GM21528 (cell line): ENCODE results near the gene PTPRN2.
"Not testable (repeated sequence)": the region's sequence is repeated elsewhere in the genome, so short reads cannot be mapped to it uniquely, and the experiment has no call there.

Experiments used
- ATAC-seq: cut with Tn5 transposase; IDR thresholded peaks from one replicate; pipeline ENCODE4 v1.9.1; 2021; ENCODE audit warnings: mild to moderate bottlenecking, moderate library complexity; ENCODE audit not compliant: unreplicated experiment, low FRiP score

The PTPRN2 gene

DNA sequence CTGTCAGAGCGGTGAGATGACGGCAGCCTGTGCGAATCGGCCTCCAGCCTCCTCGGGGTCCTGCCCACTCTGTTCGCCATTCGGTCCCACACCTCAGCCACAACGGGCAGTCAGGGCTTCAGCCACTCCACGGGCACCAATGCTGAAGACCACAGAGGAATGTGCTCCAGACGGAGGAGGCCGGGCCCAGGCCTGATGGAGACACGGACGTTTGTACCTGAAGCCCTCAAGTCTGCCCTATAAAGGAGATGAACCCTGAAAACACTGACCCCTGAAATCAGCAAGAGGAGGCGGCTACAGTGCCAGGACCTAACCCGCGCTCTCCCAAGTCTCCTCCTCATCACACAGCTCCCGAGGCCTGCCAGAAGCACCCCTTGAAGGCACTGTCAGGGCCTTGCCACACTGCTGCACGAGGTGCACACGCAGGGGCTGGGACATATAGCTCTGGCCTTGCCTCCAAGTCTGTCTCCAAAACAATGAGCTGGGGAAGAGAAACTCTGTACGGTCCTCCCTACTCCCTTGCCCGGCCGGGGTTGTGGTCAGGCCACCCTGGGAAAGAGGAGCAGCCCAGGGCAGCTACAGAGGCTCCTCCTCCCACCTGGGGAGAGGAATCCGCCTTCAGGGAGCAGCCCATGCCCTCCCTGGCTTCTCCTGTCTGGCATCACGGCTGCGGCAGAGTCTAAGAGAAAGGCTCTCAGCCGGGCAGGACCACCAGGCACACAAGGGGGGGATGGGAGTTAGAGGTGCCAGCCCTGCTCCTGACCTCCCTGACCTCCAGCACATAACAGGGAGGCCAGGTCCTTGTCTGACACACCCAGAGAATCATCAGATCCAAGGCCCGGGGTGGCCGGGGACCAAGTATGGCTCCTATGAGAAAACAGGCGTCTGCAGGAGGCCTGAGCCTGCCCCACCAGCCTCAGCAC lies 310.1 kb downstream of the PTPRN2 start:
- no peak for ATAC-seq

DNA sequence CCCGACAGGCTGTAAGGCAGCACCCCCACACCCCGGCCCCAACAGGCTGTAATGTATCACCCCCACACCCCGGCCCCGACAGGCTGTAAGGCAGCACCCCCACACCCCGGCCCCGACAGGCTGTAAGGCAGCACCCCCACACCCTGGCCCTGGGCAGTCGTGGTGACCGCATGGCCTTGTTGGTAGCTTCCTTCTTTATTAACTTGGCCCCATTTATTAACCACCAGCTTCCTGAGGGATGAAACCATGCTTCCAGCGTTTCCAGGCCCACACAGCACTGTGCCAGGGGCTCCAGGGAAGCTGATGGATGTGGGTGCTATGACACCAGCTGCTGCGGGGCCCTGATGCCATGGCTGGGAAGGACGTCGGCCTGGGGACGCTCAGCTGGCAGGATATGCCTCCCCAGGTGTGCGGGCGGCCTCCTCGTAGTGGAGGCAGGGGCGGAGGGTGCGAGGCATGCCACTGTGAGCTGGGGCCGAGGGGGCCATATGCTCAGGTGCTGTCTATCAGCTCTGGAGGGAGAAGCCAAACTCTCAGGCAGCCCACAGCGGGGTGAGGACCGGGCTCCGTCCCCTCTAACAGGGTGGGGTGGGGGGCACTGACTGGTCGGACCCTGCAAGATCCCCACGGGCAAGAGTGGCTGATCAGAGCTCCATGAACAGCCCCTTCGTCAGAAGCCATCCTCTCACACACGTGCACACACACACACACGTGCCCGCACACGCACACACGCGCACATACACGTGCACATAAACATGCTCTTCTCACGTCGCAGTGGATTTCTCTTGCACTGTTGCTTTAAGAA lies 311.0 kb downstream of the PTPRN2 start:
- no peak for ATAC-seq

DNA sequence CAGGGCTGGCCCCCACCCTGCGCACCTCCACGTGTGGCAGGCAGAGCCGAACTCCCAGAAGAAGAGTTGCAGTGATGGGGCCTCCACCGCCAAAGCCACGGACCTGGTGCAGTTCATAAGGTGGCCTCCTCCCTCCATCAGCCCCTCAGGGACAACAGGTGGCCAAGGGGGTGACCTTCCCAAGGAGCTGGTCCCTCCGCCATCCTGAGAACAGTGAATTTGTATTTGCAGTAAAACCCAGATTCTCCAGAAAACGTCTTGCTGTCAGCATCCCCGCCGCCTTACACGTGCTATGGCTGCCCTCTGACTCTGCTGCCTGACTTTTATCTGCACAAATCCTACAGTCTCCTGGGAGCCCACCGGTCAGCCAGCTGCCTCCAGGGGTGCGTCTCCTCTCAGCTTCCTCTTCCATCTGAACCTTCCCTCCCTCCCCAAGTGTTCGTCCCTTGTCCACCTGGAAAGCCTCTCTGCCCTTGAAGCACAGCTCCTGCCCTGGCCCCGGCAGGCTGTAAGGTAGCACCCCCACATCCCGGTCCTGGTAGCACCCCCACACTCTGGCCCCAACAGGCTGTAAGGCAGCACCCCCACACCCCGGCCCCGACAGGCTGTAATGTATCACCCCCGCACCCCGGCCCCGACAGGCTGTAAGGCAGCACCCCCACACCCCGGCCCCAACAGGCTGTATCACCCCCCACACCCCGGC lies 311.8 kb downstream of the PTPRN2 start:
- no peak for ATAC-seq

DNA sequence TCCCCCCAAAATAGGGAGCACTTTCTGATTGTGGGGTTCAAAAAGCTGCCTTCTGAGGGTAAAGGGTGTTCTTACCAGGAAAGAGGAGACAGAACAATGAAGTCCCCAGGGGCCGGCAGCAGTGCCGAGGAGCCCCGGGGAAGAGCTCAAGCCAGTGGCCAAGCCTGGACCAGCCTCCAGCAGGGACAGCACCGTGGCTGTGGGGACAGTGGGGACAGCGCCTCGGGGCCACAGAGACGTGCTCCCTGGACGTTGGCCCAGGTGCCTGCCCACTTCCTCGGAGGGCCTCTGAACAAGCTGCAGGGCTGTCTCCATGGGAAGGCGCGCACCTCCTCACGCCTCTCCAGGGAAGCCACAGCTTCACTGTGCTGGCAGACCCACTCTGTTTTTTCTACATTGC lies 312.6 kb downstream of the PTPRN2 start:
- no peak for ATAC-seq

DNA sequence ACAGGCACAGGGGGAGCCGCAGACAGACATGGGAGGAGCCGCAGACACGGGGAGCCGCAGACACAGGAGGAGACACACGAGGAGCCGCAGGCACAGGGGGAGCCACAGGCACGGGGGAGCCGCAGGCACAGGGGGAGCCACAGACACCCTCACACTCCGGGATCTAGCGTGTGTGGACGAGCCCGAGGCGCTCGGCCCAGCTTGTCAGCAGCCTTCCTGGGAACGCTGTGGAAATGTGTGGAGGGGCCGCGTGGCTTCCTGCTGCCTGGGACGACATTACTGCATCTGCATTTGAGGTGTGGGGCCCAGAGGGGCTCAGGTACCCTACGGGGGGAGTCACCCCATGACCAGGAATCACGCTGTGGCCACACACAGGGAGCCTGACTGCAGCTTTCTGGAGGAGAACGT lies 313.2 kb downstream of the PTPRN2 start:
- no peak for ATAC-seq

DNA sequence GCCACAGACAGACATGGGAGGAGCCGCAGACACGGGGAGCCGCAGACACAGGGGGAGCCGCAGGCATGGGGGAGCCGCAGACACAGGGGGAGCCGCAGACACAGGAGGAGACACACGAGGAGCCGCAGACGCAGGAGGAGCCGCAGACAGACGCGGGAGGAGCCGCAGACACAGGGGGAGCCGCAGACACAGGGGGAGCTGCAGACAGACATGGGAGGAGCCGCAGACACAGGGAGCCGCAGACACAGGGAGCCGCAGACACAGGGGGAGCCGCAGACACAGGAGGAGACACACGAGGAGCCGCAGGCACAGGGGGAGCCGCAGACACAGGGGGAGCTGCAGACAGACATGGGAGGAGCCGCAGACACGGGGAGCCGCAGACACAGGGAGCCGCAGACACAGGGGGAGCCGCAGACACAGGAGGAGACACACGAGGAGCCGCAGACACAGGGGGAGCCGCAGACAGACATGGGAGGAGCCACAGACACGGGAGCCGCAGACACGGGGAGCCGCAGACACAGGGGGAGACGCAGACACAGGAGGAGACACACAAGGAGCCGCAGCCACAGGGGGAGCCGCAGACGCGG lies 313.8 kb downstream of the PTPRN2 start:
- not testable (repeated sequence) for ATAC-seq

DNA sequence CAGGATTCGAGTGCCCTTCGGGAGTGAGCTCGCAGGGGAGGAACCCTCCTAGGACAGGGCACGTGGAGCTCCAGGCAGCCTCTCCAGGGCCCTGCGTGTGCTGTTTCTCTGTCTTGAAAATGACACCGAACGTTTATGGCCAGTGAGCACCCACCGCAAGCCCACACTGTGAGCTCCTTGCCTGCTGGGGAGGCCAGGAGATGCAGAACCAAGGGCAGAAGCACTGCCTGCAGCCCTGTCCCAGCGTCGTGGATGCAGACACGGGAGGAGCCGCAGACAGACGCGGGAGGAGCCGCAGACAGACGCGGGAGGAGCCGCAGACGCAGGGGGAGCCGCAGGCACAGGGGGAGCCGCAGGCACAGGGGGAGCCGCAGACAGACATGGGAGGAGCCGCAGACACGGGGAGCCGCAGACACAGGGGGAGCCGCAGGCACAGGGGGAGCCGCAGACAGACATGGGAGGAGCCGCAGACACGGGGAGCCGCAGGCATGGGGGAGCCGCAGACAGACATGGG lies 314.4 kb downstream of the PTPRN2 start:
- no peak for ATAC-seq

DNA sequence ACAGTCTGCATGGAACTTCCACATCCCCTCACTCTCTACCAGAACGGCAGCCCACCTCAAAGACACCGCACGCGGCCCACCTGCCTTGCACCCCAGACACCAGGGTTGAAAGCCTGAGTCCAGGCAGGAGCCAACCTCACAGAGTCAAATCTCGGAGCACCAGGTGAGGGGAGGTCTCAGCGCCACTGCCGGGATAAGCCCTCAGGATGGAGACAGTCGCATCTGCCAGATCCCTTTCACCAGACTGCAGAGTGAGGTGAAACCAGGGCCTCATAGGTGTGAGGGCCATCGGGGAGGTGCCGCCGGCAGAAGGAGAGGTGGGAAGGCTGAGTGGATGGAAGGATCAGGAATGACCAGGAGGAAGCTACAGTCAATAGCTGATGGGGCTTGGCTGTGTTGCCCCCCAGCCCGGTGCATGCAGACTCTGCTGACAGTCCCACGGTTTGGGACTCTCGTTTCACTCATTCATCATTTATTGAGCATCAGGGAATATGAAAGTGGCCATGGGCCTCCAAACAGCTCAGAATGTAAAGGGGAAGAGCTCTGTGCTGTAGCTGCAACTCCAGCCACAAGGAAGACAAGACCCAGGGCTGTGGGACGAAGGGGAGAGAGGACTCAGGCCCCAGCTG lies 315.0 kb downstream of the PTPRN2 start:
- ATAC-seq: no peak

DNA sequence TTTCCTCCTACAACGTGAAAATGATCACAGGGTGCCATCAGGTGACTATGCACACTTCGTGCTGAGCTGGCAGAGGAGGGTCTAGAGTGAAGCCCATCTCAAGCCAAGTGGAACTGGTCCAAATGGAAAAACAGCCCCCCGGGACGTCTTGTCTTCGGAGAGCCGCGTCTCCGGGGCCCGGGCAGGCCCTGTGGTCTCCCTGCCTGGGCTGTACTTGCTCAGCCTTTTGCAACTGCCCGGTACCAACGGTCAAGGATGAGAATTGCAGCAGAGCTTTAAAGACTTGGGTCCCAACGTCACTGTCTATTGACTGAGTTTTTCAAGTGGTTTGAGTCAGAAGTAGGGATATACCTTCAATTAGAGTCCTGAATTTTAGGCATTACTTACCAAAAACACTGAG lies 315.5 kb downstream of the PTPRN2 start:
- ATAC-seq: no peak

DNA sequence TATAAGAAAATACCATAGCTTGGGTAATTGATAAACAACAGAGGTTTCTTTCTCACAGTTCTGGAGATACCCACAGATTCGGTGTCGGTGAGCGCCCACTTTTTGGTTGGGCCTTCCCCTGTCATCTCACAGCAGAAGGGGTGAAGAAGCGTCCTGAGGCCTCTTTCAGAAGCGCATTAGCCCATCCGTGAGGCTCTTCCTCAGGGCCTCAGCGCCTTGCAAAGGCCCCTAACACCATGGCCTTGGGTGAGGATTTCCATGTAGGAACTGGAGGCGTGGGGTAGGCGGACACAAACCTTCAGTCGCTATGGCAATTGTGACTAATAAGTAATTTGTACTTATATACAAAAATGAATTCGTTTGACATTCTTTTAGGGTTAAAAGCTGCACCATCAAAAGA lies 316.0 kb downstream of the PTPRN2 start:
- no peak for ATAC-seq

DNA sequence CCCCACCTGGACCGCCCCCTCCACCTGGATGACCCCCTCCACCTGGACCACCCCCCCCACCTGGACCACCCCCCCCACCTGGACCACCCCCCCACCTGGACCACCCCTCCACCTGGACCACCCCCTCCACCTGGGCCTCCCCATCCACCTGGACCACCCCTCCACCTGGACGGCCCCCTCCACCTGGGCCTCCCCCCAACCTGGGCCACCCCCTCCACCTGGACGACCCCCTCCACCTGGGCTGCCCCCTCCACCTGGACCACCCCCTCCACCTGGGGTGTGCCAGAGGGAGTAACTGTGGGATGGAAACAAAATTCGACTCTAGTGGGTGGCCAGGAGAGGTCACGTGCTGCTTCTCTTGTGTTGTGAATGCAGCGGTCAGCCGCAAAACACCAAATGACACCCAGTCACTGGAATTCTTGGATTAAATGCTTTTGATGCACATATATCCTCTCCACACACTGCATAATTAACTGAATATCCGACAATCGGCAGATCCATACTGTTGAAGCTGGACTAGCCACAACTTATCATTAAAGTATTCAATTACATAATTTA lies 316.7 kb downstream of the PTPRN2 start:
- no peak for ATAC-seq

DNA sequence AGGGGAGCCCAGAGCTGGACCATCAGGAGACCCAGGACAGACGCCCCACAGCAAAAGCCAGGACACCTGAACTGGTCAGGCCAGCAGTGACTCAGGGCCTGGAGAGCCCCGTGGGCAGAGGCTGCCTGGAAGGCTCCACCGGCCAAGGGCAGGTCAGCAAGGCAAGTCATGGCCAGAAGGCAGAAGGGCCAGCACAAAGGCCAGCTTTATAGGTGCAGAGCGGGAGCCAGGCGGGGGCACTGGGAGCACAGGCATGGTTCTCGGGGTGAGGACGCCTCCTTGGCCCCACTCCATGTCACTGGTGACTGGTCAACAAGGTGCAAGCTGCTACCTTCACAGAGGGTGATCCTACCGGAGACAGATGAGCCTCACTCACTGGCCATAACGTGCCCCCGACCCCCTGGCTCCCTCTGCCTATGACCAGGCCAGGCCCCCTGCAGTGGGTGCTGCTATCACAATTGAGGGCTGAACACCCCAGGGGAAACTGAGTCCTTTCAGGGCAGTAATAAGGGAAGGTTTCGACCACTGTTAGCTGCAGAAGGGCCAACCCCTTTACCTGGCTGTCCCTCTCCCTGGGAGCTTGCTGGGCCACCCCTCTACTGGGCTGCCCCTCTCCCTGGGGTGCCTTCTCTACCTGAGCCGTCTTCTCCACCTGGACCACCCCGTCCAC lies 317.4 kb downstream of the PTPRN2 start:
- ATAC-seq: no peak

DNA sequence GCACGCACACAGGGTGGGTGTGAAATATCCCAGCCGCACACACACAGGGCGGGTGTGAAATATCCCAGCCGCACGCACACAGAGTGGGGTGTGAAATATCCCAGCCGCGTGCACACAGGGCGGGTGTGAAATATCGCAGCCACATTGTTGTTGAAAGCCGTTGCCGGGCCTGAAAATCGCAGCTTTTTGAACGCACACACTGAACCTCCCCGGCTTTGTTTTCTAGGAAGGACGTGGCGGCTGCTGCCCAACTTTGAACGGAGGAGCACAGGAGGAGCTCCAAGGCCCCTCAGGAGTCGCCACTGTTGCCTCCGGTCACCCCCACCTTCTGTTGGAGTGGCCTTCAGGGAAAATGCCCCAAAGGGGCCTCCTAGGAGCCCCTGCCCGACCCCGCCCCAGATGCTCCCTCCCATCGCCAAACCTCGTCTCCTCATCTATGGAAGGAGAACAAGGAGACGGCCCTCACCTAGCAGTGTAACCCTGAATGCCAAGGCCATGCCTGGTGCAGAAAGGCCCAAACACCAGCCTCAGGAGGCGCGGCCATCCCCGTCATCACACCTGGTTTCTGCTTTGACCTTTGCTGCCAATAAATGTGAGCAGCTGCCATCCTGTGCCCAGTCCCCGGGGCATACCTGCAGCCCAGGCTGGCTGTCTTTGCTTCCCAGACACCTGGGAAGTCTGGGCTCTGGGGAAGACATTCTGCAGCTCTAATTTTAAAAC lies 318.6 kb downstream of the PTPRN2 start:
- ATAC-seq: no peak

DNA sequence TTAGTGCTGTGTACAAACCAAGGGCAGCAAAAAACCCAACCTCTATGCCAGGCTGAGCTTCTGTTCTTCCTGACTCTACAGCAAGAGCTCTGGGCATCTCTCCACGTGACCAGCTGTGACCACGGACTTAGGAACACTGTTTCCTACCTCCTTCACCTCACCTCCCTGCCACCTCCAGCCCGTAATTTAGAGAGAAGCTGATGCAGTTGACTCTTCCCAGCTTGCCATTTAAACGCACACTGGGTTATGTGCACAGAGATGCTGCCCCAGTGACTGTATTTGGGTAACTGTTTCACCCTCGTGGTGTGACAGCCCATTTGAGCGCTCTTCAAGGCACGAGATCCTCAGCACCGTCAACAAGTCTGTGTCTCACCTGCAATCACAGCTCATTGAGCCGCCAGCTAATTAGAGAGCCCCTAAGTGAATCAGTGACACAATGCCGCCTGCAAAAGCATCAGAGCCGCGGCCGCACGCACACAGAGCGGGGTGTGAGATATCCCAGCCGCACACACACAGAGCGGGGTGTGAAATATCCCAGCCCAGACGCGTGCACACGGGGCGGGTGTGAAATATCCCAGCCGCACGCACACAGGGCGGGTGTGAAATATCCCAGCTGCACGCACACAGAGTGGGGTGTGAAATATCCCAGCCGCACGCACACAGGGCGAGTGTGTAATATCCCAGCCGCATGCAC lies 319.7 kb downstream of the PTPRN2 start:
- no peak for ATAC-seq

DNA sequence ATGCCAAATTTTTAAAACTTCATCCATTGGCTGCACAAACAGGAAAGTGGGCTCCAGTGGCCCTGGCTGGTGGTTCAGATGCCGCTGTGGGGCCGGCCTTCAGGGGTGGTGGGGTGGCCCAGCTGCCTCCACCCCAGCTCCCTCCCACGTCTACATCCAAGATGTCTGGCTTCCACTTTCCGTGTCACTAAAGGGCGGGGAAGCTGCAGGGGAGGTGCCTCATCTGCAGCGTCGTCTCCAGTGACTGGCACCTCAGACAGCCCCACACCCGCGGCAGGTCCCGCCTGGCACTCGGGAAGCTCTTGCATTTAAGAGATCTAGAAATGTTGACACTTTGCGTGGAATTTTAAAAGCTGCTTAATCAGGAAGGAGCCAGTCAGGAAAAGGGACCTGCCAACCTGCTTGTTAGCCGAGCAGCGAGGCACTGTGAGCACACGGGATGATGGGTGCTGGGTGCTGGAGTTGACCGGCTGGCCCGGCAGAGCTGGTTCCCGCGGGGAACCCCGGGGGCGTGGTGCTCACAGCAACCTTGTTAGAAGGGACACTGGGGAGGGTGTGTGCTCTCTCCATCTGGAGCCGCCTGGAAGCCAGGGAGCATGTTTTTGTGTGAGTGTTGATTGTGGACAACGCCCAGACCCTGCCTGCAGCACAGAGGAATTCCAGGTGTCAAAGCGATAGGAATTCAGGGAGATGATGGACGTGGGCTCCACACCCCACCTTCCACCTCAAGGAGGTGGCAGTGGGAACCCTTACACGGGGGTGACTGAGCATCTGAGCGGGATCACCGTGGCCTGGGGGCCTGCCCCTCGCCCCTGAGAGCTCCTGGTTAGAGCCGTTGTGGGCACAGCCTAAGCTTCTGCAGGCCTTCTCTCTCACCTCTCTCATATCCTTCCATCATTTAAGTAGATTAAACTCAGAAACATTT lies 320.5 kb downstream of the PTPRN2 start:
- ATAC-seq: no peak

DNA sequence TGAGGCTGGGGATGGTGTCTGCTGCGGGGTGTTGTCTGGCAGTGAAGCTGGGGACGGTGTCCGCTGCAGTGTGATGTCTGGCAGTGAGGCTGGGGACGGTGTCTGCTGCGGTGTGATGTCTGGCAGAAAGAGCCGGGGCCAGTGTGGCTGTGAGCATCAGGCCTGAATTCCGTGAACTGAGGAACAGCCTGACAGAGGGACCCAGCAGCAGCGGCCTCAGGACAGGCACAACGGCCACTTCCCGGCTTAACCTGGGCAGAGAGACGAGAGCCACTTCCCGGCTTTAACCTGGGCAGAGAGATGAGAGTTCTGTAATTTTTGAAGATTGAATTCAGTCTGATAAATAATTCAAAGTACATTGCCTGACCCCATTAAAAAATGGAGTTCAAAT lies 321.2 kb downstream of the PTPRN2 start:
- no peak for ATAC-seq

DNA sequence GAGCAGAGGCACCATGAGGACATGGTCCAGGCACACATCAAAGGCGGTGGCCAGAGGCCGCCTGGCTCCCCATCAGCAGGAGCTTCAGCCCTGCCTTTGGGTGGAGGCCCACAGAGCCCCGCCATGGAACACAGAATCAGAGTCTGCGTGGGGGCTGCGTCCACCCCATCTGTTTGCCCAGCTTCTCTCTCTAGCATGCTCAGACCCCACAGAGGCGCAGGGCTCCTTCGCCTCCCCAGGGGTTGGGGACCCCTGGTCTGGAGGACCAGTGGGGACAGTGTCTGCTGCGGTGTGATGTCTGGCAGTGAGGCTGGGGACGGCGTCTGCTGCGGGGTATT lies 321.9 kb downstream of the PTPRN2 start:
- ATAC-seq: no peak
